Measurements from ENCODE around the gene TTC28.

Gene TTC28

GRCh38 chr22:28005513-28005912 is 674.1 kb downstream of the TTC28 start:
- TF ChIP-seq CTCF (IDR thresholded peaks at IDR 0.05; ENCODE audit: extremely low read depth, missing control alignments): no peak
- DNase-seq (ENCODE audit: low spot score): no peak

DNA sequence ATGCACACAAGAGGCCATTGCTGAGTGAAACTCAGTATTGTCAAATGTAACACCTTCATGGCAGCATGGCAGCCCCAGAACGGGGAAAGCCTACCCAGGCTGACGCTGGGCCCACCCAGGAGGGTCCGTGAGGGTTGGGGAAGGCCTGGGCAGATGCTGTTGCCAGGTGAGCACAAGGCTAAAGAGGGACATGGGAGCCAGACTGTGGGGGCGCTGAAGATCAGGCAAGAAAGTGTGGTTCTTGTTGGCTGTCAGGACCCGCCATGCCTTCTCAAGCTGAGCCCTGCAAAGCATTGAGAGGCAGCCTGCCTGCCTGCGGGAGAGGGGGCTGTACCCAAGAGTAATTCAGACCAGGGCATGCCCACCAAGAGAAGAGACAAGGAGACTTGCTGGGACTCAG is 675.6 kb downstream of the TTC28 start:
- no peak for DNase-seq (ENCODE audit: low spot score)
- no peak for TF ChIP-seq CTCF (IDR thresholded peaks at IDR 0.05; ENCODE audit: extremely low read depth, missing control alignments)

DNA sequence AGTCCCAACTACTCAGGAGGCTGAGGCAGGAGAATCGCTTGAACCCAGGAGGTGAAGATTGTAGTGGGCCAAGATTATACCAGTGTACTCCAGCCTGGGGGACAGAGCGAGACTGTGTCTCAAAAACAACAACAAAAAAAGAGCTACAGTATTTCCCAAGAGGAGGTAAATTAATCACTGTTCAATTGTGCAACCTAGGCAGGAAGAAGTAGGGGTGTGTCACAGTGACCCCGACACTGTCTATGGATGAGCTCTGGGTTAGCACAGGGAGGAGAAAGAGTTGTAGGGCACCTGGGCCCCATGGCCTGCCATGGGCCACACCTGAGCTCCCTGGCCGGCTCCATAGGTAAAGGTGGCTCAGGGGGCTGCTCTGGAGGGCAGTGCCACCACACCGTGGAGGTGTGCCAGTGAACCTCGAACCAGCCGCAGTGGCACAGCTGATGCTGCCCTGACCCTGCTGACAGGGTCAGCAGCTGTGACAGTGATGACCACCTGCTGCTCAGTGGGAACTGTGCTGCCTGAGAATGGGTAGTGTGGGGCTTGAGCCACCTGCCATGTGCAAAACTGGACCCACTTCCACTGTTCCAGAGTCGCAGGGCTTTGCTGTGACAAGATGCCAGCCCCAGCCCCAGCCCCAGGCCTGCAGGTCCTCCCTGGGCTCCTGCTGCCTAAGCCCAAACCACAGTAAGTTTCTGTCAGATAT is 676.6 kb downstream of the TTC28 start:
- DNase-seq (ENCODE audit: low spot score): no peak
- no peak for TF ChIP-seq CTCF (IDR thresholded peaks at IDR 0.05; ENCODE audit: extremely low read depth, missing control alignments)

DNA sequence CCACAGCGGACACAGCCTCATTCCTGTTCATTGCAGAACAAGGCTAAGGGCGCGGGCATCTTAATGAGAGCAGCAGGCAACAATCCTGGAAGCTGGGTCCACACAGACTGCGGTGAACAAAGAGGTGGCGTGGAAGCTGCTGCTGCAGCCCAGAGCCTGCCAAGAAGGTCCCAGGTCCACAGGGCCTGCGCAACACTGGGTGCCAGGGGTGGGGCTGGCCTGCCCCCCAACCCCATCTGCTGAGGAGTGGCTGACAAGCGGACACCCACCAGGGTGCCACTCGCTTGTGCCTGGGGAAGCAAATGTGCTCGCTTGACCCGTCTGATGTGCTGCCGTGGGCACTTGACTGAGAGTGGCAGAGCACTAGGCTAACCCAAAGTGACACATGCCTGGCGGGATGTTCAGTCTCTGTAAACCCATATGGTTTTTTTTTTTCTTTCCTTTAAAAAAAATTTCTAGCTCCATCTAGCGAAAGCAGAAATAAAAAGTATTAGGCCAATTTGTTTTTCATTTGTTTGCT is 677.4 kb downstream of the TTC28 start:
- no peak for TF ChIP-seq CTCF (IDR thresholded peaks at IDR 0.05; ENCODE audit: extremely low read depth, missing control alignments)
- DNase-seq (ENCODE audit: low spot score): no peak

GRCh38 chr22:28001171-28001835 is 678.3 kb downstream of the TTC28 start:
- TF ChIP-seq CTCF (IDR thresholded peaks at IDR 0.05; ENCODE audit: extremely low read depth, missing control alignments): no peak
- DNase-seq (ENCODE audit: low spot score): no peak

DNA sequence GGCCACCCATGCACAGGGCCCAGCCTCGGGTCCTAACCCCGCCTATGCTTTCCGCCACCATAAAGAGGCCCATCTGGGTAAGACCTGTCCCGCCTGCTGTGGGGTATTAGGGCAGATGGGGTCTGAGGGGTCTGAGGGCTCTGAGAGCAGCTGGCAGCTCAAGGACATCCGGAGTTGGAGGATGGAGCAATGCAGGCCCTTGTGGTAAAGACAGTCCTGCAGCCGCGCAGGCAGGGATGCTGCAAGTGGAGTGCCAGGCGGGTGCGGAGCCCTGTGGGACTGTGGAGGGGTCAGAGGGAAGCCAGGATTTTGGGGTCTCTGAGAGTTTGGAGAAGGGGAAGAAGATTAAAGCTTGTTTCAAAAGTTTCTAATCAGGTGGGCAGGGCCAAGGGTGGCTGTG is 679.3 kb downstream of the TTC28 start:
- no peak for DNase-seq (ENCODE audit: low spot score)
- TF ChIP-seq CTCF (IDR thresholded peaks at IDR 0.05; ENCODE audit: extremely low read depth, missing control alignments): no peak

DNA sequence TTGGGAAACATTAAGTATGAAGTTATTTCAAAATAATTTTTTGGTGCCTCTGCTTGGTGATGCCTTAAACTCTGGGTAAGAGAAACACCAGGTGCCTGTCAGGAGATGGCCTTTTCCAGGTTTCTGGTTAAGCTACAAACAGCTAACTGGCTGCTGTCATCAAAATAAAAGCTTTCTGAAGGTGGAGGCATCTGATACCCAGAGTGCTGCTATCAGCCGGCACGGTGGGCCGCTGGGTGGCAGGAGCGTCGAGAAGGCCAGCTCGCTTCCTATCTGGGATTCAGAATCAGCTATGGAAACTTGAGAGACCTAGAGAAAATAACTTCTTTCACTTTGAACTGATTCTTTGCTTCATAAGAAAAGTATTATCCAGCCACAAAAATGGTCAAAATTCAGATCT is 679.8 kb downstream of the TTC28 start:
- no peak for DNase-seq (ENCODE audit: low spot score)
- TF ChIP-seq CTCF (IDR thresholded peaks at IDR 0.05; ENCODE audit: extremely low read depth, missing control alignments): no peak

Measured in GM20000 (cell line).